Measurements from ENCODE around the gene OGFOD3. TPM values are rescaled to one million over a fixed set of nuclear protein-coding genes. Genes with fewer than 3 reads are reported as not detected.
A peak's percentile ranks its signal among the peaks of the same experiment; 100 is the strongest.

The OGFOD3 gene
- total and polyA plus RNA-seq, 9 of the 15 experiments (the other 6 are each of a cell fraction or from before 2014, with no cell fraction given) = 0.69 to 44.7 (median 18.9) TPM

- Histone ChIP-seq H3K27me3 (ENCODE audit: control insufficient read depth in 2 of 2, insufficient read depth in 2 of 2, low read length in 2 of 2) (peaks cover 0 to 7% of the 10 kb centered on the region in 2 experiments; a peak in 1 of 5 replicates), H3K4me1 (replicated peaks in 1 of 2; ENCODE audit: control insufficient read depth in 2 of 2, insufficient read depth in 2 of 2, low read length in 2 of 2) (peaks cover 3 to 59% of the 10 kb centered on the region in 2 experiments; a peak in 2 of 5 replicates), H3K79me2 (ENCODE audit: control insufficient read depth, insufficient read depth, low read length) (no peaks in the 10 kb centered on the region), H2AFZ (ENCODE audit: low read depth, low read length) (peak overlapping the region; percentile 82), H4K20me1 (replicated peaks; ENCODE audit: control insufficient read depth, insufficient read depth, low read length) (no peaks in the 10 kb centered on the region), H3K4me3 (no peak overlapping the region), H3K4me2 (ENCODE audit: insufficient read depth, low read length) (peak overlapping the region; percentile 56), H3K27ac (ENCODE audit: extremely low read depth, low read depth, low read length) (no peak overlapping the region), H3K9ac (ENCODE audit: insufficient read depth in 1 of 2, low read depth in 2 of 2, low read length in 2 of 2) (peak overlapping the region in 1 of 2 experiments; percentile 15; a peak in 1 of 4 replicates), H3K9me1 (ENCODE audit: control insufficient read depth, insufficient read depth, low read length) (no peaks in the 10 kb centered on the region), H3K36me3 (ENCODE audit: control insufficient read depth, insufficient read depth, low read length) (no peaks in the 10 kb centered on the region), H3K9me3 (replicated peaks; ENCODE audit: control insufficient read depth, insufficient read depth, low read depth, low read length) (no peaks in the 10 kb centered on the region)
- BruUV-seq (replicated peaks) = no TSS peak
- no peak for ATAC-seq
- intact Hi-C loops (cut with micrococcal nuclease) (no loop called here), in situ Hi-C loops (cut with MboI) (no loop called here)
- ChIA-PET POLR2A (interaction anchor here (0.8 to 1.0 kb wide), 4 partner anchors 9 to 41 kb away, joined by 3 to 4 read pairs (median 4); no protein-coding TSS in a partner anchor), CTCF (ENCODE audit: low intra/inter-chr PET ratio) (no interaction called here)
- DNase-seq (ENCODE audit: extremely low read depth in 1 of 4, low spot score in 3 of 4) = no peak
- 17% methylated on average over 23 of the region's 23 CpGs for WGBS (ENCODE audit: insufficient coverage, low coverage, missing lambda C conversion rate)
- peak; percentile 87 for FAIRE-seq
- TF ChIP-seq ZEB2 (IDR thresholded peaks at IDR 0.05) (no peak), POLR3A (IDR thresholded peaks at IDR 0.05; ENCODE audit: borderline replicate concordance, extremely low read depth, insufficient read depth, insufficient read length) (no peak), TAL1 (IDR thresholded peaks at IDR 0.05) (no peak), CBFA2T3 (IDR thresholded peaks at IDR 0.05) (no peak), FOXM1 (IDR thresholded peaks at IDR 0.05; ENCODE audit: low read depth) (no peak), FOXM1 (CRISPR knock-in tag; IDR thresholded peaks at IDR 0.05; ENCODE audit: low read depth) (no peak), ZNF41 (CRISPR knock-in tag; conservative IDR thresholded peaks at IDR 0.05) (no peak), MAX (CRISPR knock-in tag; IDR thresholded peaks at IDR 0.05) (peak; percentile 97), SNAPC5 (CRISPR knock-in tag; IDR thresholded peaks at IDR 0.05) (no peak), CHD7 (IDR thresholded peaks at IDR 0.05; ENCODE audit: low read depth, low read length) (no peak)
Observed at GRCh38 chr17:82380860-82381702, 37.3 kb downstream of the OGFOD3 start.
